Measurements from ENCODE around the gene KCNF1. TPM values are rescaled to one million over a fixed set of nuclear protein-coding genes. Genes with fewer than 3 reads are reported as not detected.

KCNF1 gene
- total RNA-seq, 1 donor from 2014 or later: 1.3 TPM

- no peak for DNase-seq (ENCODE audit: extremely low read depth, low read depth, low spot score)
Measured at GRCh38 chr2:10960606-10961489, 49.1 kb downstream of the KCNF1 start.

- DNase-seq (ENCODE audit: extremely low read depth, low read depth, low spot score): no peak
Measured at GRCh38 chr2:10961490-10961875, 49.7 kb downstream of the KCNF1 start.

- DNase-seq (ENCODE audit: extremely low read depth, low read depth, low spot score): no peak
Measured at GRCh38 chr2:10962004-10962403, 50.3 kb downstream of the KCNF1 start.

- DNase-seq (ENCODE audit: extremely low read depth, low read depth, low spot score): no peak
Measured at GRCh38 chr2:10963155-10963554, 51.4 kb downstream of the KCNF1 start.

Other genes starting within 250 kb of the KCNF1 start
- gene NOL10, start 222.0 kb upstream of the KCNF1 start, total RNA-seq: 22.5 and 25.1 TPM in 2 replicates
- not detected in 2 replicates for gene ATP6V1C2, start 190.3 kb upstream of the KCNF1 start, total RNA-seq
- 316 and 425 TPM in 2 replicates for gene PDIA6, start 99.1 kb upstream of the KCNF1 start, total RNA-seq
- gene SLC66A3, start 243.5 kb downstream of the KCNF1 start, total RNA-seq: 23.3 and 41.5 TPM in 2 replicates